Bronchial epithelial cell (primary cell): ENCODE measurements around the gene JAZF1. TPM values are rescaled to one million over a fixed set of nuclear protein-coding genes. Genes with fewer than 3 reads are reported as not detected.

Experiments used
- DNase-seq: peaks from one replicate; pipeline ENCODE4 v3.0.0-alpha.2; 2010; ENCODE audit warnings: low read depth
- FAIRE-seq: peaks from 2 replicates; lab custom pipeline; 2011; peaks lifted over from hg19 to GRCh38; lab: Jason Lieb, UNC
- H3K27me3 ChIP-seq: 2 replicates; pipeline ENCODE4 v1.5.1; 2011; ENCODE audit warnings: low read length; ENCODE audit not compliant: control insufficient read depth, insufficient read depth
- H3K36me3 ChIP-seq: 2 replicates; pipeline ENCODE4 v1.5.1; 2011; ENCODE audit warnings: low read length; ENCODE audit not compliant: control insufficient read depth, insufficient read depth
- H3K4me3 ChIP-seq: 2 replicates; pipeline ENCODE4 v1.5.1; 2011; ENCODE audit warnings: mild to moderate bottlenecking, low read depth, low read length, control low read depth
- CTCF ChIP-seq: IDR thresholded peaks from 2 replicates; pipeline ENCODE4 v1.5.1; 2011; ENCODE audit warnings: mild to moderate bottlenecking, moderate library complexity, low read length, control low read depth, inconsistent platforms; ENCODE audit not compliant: insufficient read depth, severe bottlenecking
- total RNA-seq: library from RNA; depleted of rRNA; stranded (reverse); fragments of >200 nt; gene quantifications from 2 replicates; pipeline ENCODE4 v1.2.1, GENCODE V29; 2014

Gene JAZF1
- total RNA-seq, 1 donor from 2014 or later, result 1.1 TPM

GRCh38 chr7:28207486-28208158 is 27.0 kb upstream of the JAZF1 start:
- peak; percentile 68 for DNase-seq
- FAIRE-seq, result no peak
- H3K4me3 ChIP-seq, result no peak overlapping the region
- H3K36me3 ChIP-seq, result no peaks in the 10 kb centered on the region
- no peak for TF ChIP-seq CTCF
- H3K27me3 ChIP-seq, result no peaks in the 10 kb centered on the region

GRCh38 chr7:28205506-28205905 is 24.9 kb upstream of the JAZF1 start:
- Histone ChIP-seq H3K36me3 (no peaks in the 10 kb centered on the region), H3K27me3 (no peaks in the 10 kb centered on the region), H3K4me3 (no peak overlapping the region)
- DNase-seq, result no peak
- FAIRE-seq, result no peak
- TF ChIP-seq CTCF, result no peak

- FAIRE-seq (no peak), DNase-seq (no peak)
- Histone ChIP-seq H3K36me3 (no peaks in the 10 kb centered on the region), H3K4me3 (no peak overlapping the region), H3K27me3 (no peaks in the 10 kb centered on the region)
- TF ChIP-seq CTCF, result no peak
These were observed 23.1 kb upstream of the JAZF1 start for GRCh38 chr7:28203508-28204240.

- DNase-seq, result no peak
- no peak for FAIRE-seq
- no peak for TF ChIP-seq CTCF
- Histone ChIP-seq H3K36me3 (no peaks in the 10 kb centered on the region), H3K4me3 (no peak overlapping the region), H3K27me3 (no peaks in the 10 kb centered on the region)
These were observed 21.6 kb upstream of the JAZF1 start for GRCh38 chr7:28202222-28202621.

GRCh38 chr7:28201131-28201530 is 20.5 kb upstream of the JAZF1 start:
- DNase-seq (no peak), FAIRE-seq (no peak)
- H3K27me3 ChIP-seq, result no peaks in the 10 kb centered on the region
- TF ChIP-seq CTCF, result no peak
- H3K4me3 ChIP-seq, result no peak overlapping the region
- H3K36me3 ChIP-seq, result no peaks in the 10 kb centered on the region
